GM23248 (cell line): Measurements from ENCODE around the gene SPATA4.

Experiments used
- EZH2 ChIP-seq: fragments of 200-600 bp; sonication (generic); IDR thresholded peaks from 2 replicates; pipeline ENCODE4 v1.6.1; 2018; ENCODE audit warnings: antibody characterized with exemption, mild to moderate bottlenecking; ENCODE audit not compliant: insufficient read depth, poor library complexity, severe bottlenecking
- EZH2phosphoT487 ChIP-seq: fragments of 200-600 bp; sonication (generic); IDR thresholded peaks from 2 replicates; pipeline ENCODE4 v1.6.1; 2018; ENCODE audit warnings: antibody characterized with exemption, moderate library complexity, mild to moderate bottlenecking, low read depth; ENCODE audit not compliant: insufficient read depth

DNA sequence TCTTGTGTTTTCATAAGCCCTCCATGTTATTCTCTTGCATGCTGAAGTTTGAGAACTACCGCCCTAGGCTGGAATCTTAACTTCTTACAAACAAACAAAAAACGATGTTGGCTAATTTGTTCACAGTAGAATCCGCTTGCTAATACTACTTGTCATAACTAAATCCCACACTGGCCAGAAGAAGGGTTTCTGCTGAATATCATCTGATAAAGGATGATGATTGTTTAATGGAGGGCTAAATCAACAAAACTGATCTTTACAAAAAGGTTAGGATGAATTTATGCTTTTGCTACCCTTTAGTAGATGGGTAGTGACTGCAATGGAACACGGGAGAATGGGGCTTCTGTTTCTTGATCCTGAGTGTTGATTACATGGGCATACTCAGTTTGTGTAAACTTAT, 42.3 kb downstream of the SPATA4 start:
- TF ChIP-seq EZH2 (no peak), EZH2phosphoT487 (no peak)
